Omental fat pad (tissue), 4 donors: Measurements from ENCODE around the gene ZNFX1. TPM values are rescaled to one million over a fixed set of nuclear protein-coding genes. Genes with fewer than 3 reads are reported as not detected.

Experiments used
- ATAC-seq: fragments of 150-250 bp; one replicate; pipeline ENCODE4 v1.9.1; 2016; ENCODE audit warnings: mild to moderate bottlenecking, moderate library complexity; ENCODE audit not compliant: low FRiP score
- DNase-seq: peaks from one replicate; pipeline ENCODE4 v3.0.0-alpha.2; 2019; ENCODE audit warnings: low spot score
- total RNA-seq, 4 donors: library from RNA; depleted of rRNA; stranded (reverse); fragments of >200 nt; gene quantifications; one replicate each; pipeline ENCODE4 v1.1.0, GENCODE V29; 2016
- TF ChIP-seq, protein P1 (sequence below), 3 donors: fragments of 450-650 bp; IDR thresholded peaks; one replicate each; pipeline ENCODE4 v1.5.1; 2016 to 2017; ENCODE audit warnings: antibody characterized with exemption in 3 of 3, mild to moderate bottlenecking in 3 of 3, moderate library complexity in 2 of 3

Gene ZNFX1
- total RNA-seq, 4 donors from 2014 or later = 40.5 to 106 (median 54.8) TPM

DNA sequence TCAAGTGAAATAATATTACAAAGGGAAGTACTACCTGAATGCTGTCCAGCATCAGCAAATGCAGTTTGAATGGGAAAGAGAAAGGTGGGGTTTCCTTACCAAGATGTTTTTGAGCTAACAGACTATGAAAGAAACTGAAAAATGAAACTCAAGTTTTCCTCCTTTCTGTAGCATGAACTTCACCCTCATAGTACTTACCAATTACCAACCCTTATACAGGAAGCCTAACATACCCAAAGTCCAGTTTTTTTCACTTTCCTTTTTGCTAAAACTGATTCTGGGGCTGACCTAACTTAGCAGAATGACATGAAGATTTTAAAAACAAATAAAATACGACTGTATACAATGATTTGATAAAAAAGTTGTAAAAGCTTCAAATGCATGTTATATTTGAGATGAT is 5.2 kb downstream of the ZNFX1 start:
- no peak for ATAC-seq
- no peak for DNase-seq
- TF ChIP-seq, protein P1, sequence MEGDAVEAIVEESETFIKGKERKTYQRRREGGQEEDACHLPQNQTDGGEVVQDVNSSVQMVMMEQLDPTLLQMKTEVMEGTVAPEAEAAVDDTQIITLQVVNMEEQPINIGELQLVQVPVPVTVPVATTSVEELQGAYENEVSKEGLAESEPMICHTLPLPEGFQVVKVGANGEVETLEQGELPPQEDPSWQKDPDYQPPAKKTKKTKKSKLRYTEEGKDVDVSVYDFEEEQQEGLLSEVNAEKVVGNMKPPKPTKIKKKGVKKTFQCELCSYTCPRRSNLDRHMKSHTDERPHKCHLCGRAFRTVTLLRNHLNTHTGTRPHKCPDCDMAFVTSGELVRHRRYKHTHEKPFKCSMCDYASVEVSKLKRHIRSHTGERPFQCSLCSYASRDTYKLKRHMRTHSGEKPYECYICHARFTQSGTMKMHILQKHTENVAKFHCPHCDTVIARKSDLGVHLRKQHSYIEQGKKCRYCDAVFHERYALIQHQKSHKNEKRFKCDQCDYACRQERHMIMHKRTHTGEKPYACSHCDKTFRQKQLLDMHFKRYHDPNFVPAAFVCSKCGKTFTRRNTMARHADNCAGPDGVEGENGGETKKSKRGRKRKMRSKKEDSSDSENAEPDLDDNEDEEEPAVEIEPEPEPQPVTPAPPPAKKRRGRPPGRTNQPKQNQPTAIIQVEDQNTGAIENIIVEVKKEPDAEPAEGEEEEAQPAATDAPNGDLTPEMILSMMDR (IDR thresholded peaks at IDR 0.05) = no peak

DNA sequence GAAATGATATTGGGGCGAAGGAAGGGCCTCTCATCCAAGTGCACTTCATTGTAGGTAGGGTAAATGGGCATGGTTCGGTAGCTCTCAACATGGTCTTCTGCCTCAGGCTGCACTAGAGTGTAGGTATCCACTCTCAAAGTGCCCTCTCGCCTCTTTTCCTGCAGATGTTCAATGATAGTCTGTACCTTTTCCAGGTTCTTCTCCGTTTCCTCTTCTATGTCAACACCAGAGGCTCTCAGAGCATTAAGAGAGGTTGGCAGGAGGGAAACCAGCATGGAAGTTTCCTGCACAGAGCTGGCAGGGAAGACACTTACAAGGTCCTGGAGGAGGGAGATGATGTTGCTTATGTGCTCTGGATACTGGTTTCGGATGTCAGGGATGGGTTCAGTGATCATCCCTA is 7.1 kb downstream of the ZNFX1 start:
- DNase-seq (no peak), ATAC-seq (no peak)
- TF ChIP-seq, protein P1 (IDR thresholded peaks at IDR 0.05) = no peak

DNA sequence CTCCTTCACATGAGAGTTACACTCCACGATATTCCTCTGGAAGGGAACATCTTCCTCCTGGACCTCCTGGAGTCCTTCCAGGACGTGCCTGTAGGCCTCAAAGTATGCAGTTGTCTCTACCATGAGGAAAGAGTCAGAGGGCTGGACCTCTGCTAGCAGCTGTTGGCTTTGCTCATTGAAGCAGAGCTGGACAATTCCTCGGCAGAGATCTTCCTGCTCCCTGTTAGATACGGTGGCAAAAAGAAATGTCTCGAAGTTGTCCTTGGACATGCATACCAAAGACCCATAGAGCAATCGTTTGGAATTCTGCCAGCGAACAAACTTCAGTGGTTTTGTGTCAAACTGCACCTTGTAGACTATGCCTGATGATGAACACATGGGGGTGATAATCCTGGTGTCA is 7.7 kb downstream of the ZNFX1 start:
- ATAC-seq = no peak
- DNase-seq = no peak
- TF ChIP-seq, protein P1 (IDR thresholded peaks at IDR 0.05) = no peak

DNA sequence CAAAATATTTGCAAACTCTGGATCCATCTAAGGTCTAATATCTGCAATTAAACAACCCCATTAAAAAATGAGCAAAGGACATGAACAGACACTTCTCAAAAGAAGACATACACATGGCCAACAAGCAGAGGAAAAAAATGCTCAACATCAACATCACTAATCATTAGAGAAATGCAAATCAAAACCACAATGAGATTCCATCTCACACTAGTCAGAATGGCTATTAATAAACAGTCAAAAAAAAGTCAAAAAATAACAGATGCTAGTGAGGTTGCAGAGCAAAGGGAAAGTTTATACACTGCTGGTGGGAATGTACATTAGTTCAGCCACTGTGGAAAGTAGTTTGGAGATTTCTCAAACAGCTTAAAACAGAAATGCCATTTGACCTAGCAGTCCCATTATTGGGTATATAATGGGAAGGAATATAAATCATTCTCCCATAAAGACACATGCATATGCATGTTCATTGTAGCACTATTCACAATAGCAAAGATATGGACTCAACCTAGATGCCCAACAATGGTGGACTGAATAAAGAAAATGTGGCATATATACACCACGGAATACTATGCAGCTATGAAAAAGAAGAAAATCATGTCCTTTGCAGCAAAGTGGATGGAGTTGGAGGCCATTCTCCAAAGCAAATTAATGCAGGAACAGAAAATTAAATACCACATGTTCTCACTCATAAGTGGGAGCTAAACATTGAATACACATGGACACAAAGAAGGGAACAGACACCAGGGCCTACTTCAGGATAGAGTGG is 9.1 kb downstream of the ZNFX1 start:
- DNase-seq (no peak), ATAC-seq (no peak)
- TF ChIP-seq, protein P1 (IDR thresholded peaks at IDR 0.05) = no peak

DNA sequence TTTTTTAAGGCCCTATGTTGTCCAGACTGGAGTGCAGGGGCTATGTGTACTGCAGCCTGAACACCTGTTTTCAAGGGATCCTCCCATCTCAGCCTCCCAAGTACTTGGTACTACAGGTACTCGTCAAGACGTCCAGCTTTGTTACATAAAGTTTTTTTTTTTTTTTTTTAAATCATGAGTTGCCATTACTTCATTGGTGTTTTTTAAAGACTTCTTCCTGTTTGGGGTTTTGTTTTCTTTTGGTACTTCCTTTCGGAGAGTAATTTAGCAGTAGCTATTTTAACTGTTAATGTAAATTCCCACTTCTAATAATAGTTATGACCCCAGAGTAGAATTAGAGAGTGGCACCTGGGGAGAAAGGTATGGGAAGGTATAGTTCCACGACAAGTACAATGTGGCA is 10.5 kb downstream of the ZNFX1 start:
- ATAC-seq = no peak
- TF ChIP-seq, protein P1 (IDR thresholded peaks at IDR 0.05) = no peak
- no peak for DNase-seq

DNA sequence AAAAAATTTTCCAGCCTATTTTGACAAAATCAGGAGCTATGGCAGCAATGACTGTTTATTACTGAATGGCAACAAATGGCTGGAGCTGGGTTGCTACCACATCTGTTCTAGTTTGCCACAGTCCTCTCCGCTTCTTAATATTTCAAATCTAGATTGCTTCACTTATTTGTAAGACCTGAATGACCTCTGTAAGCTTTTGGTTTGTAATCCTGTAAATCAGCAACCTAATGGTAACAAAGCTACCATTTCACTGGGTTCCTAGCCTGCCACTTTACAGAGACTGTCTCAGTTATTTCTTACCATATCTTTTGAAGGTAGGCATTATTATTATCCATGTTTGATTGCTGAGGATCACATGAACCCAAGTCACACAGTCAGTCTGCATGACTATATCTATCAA is 15.4 kb downstream of the ZNFX1 start:
- DNase-seq (no peak), ATAC-seq (no peak)
- TF ChIP-seq, protein P1 (IDR thresholded peaks at IDR 0.05) = no peak

DNA sequence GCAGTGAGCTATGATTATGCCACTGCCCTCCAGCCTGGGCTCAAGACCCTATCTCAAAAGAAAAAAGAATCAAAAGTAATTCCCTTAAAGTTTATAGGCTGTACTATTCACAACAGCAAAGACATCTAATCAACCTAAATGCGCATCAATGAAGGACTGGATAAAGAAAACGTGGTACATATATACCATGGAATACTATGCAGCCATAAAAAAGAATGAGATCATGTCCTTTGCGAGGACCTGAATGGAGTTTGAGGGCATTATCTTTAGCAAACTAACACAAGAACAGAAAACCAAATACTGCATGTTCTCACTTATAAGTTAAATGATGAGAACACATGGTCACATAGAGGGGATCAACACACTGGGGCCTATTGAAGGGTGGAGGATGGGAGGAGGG is 16.7 kb downstream of the ZNFX1 start:
- TF ChIP-seq, protein P1 (IDR thresholded peaks at IDR 0.05) = no peak
- DNase-seq (no peak), ATAC-seq (no peak)
